Mammary epithelial cell (primary cell): ENCODE measurements around the gene DYSF.

ENCODE experiments used
- CTCF ChIP-seq, 2 donors: IDR thresholded peaks in 1 of 2; conservative IDR thresholded peaks in 1 of 2; 2 replicates each; pipeline ENCODE4 v1.5.1; 2011 to 2012; ENCODE audit warnings: inconsistent platforms in 2 of 2, low read length in 2 of 2, mild to moderate bottlenecking in 2 of 2, control low read depth in 1 of 2, low read depth in 1 of 2; ENCODE audit not compliant: insufficient read depth in 1 of 2; ENCODE audit errors: extremely low read depth in 1 of 2
- EZH2 ChIP-seq: IDR thresholded peaks from 2 replicates; pipeline ENCODE4 v1.6.1; 2012; ENCODE audit warnings: low read length, inconsistent platforms, borderline replicate concordance

GRCh38 chr2:71706121-71706520 lies 252.8 kb downstream of the DYSF start:
- TF ChIP-seq EZH2 (no peak), CTCF (conservative IDR thresholded peaks at IDR 0.05 in 1 of 2, IDR thresholded peaks at IDR 0.05 in 1 of 2; ENCODE audit: extremely low read depth in 1 of 2, insufficient read depth in 1 of 2, low read depth in 1 of 2, low read length in 2 of 2) (no peak)
